Measurements from ENCODE around the gene EFCAB6. TPM values are rescaled to one million over a fixed set of nuclear protein-coding genes. Genes with fewer than 3 reads are reported as not detected.

The EFCAB6 gene
- total RNA-seq, 1 experiment from 2014 or later, result 0.52 TPM

DNA sequence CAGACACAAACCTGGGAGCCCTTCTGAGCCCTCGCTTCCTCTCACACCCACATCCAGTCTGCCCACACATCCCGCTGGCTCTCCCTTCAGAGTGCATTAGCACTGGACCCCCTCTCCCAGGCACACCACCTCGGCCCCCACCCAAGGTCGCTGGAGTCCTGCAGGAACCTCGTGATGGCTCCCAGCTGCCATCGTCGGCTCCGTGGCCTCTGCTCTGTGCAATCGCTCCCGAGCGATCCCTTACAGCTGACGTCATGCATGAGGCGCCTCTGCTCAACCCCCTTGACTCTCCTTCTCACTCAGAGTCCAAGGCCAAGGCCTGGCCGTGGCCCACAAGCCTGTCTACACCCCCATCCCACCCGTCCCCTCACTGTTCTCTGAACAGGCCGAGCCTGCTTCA, 183.9 kb downstream of the EFCAB6 start:
- intact Hi-C loops (cut with micrococcal nuclease), result no loop called here
- DNase-seq (ENCODE audit: low read depth, low spot score), result no peak
- Histone ChIP-seq H3K36me3 (ENCODE audit: control insufficient read depth in 1 of 2, insufficient read depth in 2 of 2, low read length in 2 of 2) (no peaks in the 10 kb centered on the region), H3K4me2 (ENCODE audit: low read length) (no peak overlapping the region), H4K20me1 (ENCODE audit: insufficient read depth) (no peaks in the 10 kb centered on the region), H2AFZ (ENCODE audit: low read depth, low read length, poor library complexity, severe bottlenecking) (no peak overlapping the region), H3K9me2 (ENCODE audit: insufficient read depth) (no peaks in the 10 kb centered on the region), H3K4me1 (ENCODE audit: control insufficient read depth in 1 of 2, insufficient read depth in 2 of 2, low read length in 2 of 2) (peaks cover 0 to 14% of the 10 kb centered on the region in 2 experiments; a peak in 2 of 4 replicates), H3K9ac (ENCODE audit: low read length) (no peak overlapping the region), H3K79me2 (ENCODE audit: insufficient read depth, low read length) (no peaks in the 10 kb centered on the region), H3K27ac (ENCODE audit: low read depth, low read length) (no peak overlapping the region), H3K9me3 (ENCODE audit: control insufficient read depth in 1 of 2, insufficient read depth in 1 of 2, low read depth in 1 of 2, low read length in 2 of 2) (no peaks in the 10 kb centered on the region), H3K27me3 (ENCODE audit: insufficient read depth, low read length) (no peaks in the 10 kb centered on the region; the same call in none of the 2 replicates), H3K4me3 (replicated peaks in 1 of 2; ENCODE audit: low read depth in 1 of 2, low read length in 2 of 2) (no peak overlapping the region)
- RAD21 ChIA-PET (ENCODE audit: low non-redundant PET in 1 of 2, low total read pairs in 2 of 2, uncharacterized antibody in 2 of 2, unreplicated experiment in 2 of 2), result no interaction called here
- BruUV-seq (replicated peaks), result no TSS peak
- POLR2A ChIA-PET, result no interaction called here
- no peak for ATAC-seq
- CTCF ChIA-PET, result no interaction called here
- TF ChIP-seq ELF1 (IDR thresholded peaks at IDR 0.05; ENCODE audit: borderline replicate concordance, low read depth), result no peak
- TF ChIP-seq EGR1 (IDR thresholded peaks at IDR 0.05; ENCODE audit: low read depth), result no peak
- no peak for TF ChIP-seq SP1 (IDR thresholded peaks at IDR 0.05; ENCODE audit: low read depth)
- TF ChIP-seq, protein P1, sequence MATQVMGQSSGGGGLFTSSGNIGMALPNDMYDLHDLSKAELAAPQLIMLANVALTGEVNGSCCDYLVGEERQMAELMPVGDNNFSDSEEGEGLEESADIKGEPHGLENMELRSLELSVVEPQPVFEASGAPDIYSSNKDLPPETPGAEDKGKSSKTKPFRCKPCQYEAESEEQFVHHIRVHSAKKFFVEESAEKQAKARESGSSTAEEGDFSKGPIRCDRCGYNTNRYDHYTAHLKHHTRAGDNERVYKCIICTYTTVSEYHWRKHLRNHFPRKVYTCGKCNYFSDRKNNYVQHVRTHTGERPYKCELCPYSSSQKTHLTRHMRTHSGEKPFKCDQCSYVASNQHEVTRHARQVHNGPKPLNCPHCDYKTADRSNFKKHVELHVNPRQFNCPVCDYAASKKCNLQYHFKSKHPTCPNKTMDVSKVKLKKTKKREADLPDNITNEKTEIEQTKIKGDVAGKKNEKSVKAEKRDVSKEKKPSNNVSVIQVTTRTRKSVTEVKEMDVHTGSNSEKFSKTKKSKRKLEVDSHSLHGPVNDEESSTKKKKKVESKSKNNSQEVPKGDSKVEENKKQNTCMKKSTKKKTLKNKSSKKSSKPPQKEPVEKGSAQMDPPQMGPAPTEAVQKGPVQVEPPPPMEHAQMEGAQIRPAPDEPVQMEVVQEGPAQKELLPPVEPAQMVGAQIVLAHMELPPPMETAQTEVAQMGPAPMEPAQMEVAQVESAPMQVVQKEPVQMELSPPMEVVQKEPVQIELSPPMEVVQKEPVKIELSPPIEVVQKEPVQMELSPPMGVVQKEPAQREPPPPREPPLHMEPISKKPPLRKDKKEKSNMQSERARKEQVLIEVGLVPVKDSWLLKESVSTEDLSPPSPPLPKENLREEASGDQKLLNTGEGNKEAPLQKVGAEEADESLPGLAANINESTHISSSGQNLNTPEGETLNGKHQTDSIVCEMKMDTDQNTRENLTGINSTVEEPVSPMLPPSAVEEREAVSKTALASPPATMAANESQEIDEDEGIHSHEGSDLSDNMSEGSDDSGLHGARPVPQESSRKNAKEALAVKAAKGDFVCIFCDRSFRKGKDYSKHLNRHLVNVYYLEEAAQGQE (IDR thresholded peaks at IDR 0.05; ENCODE audit: low read depth), result no peak

DNA sequence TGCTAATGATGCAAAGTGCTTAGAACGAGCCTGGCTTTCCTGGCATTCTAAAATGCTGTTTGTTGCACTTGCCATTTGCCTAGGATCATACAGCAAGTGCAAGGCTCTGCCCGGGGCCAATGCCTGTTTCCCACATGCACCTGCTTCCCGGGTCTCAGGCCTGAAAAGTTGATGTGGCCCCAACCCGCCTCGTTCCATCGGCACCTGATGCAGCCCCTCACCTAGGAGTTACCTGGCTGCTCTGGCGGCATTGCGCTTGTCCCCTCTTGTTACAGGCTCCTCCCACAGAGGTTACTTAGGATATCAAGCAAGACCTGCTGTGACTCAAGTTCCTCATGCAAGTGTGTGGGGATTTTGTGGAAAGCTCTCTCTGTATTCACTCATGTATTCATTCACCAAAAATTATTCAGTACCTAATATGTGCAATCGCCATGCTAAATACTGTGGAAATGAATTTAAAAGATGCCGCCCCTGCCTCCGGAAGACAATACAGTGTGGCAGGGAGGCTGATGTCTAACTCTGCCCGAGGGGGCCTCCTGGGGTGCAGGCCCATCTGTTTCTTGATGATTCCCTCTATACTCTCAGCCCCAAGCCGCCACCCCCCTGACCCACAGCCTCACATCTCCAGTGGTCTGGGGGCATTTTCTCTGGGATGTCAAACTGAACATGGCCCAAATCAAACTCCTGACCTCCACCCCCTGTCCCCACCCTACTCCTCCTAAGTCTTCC, 184.5 kb downstream of the EFCAB6 start:
- no peaks in the 10 kb centered on the region for H3K9me2 ChIP-seq (ENCODE audit: insufficient read depth)
- intact Hi-C loops (cut with micrococcal nuclease), result no loop called here
- H3K27ac ChIP-seq (ENCODE audit: low read depth, low read length), result no peak overlapping the region
- ChIA-PET RAD21 (ENCODE audit: low non-redundant PET in 1 of 2, low total read pairs in 2 of 2, uncharacterized antibody in 2 of 2, unreplicated experiment in 2 of 2) (no interaction called here), CTCF (no interaction called here), POLR2A (no interaction called here)
- no peaks in the 10 kb centered on the region for H3K79me2 ChIP-seq (ENCODE audit: insufficient read depth, low read length)
- H3K4me3 ChIP-seq (replicated peaks in 1 of 2; ENCODE audit: low read depth in 1 of 2, low read length in 2 of 2), result no peak overlapping the region
- no peaks in the 10 kb centered on the region for H3K9me3 ChIP-seq (ENCODE audit: control insufficient read depth in 1 of 2, insufficient read depth in 1 of 2, low read depth in 1 of 2, low read length in 2 of 2)
- BruUV-seq (replicated peaks), result no TSS peak
- no peak overlapping the region for H3K4me2 ChIP-seq (ENCODE audit: low read length)
- no peaks in the 10 kb centered on the region for H3K36me3 ChIP-seq (ENCODE audit: control insufficient read depth in 1 of 2, insufficient read depth in 2 of 2, low read length in 2 of 2)
- peaks cover 0 to 14% of the 10 kb centered on the region in 2 experiments; a peak in 2 of 4 replicates for H3K4me1 ChIP-seq (ENCODE audit: control insufficient read depth in 1 of 2, insufficient read depth in 2 of 2, low read length in 2 of 2)
- no peak overlapping the region for H2AFZ ChIP-seq (ENCODE audit: low read depth, low read length, poor library complexity, severe bottlenecking)
- ATAC-seq, result no peak
- DNase-seq (ENCODE audit: low read depth, low spot score), result no peak
- H4K20me1 ChIP-seq (ENCODE audit: insufficient read depth), result no peaks in the 10 kb centered on the region
- no peak overlapping the region for H3K9ac ChIP-seq (ENCODE audit: low read length)
- no peaks in the 10 kb centered on the region; the same call in none of the 2 replicates for H3K27me3 ChIP-seq (ENCODE audit: insufficient read depth, low read length)
- TF ChIP-seq RAD21 (IDR thresholded peaks at IDR 0.05; ENCODE audit: low read depth), result no peak
- TF ChIP-seq ELF1 (IDR thresholded peaks at IDR 0.05; ENCODE audit: borderline replicate concordance, low read depth), result no peak
- TF ChIP-seq ZNF274 (IDR thresholded peaks at IDR 0.05; ENCODE audit: low read depth, low read length), result no peak
- TF ChIP-seq, protein P2, sequence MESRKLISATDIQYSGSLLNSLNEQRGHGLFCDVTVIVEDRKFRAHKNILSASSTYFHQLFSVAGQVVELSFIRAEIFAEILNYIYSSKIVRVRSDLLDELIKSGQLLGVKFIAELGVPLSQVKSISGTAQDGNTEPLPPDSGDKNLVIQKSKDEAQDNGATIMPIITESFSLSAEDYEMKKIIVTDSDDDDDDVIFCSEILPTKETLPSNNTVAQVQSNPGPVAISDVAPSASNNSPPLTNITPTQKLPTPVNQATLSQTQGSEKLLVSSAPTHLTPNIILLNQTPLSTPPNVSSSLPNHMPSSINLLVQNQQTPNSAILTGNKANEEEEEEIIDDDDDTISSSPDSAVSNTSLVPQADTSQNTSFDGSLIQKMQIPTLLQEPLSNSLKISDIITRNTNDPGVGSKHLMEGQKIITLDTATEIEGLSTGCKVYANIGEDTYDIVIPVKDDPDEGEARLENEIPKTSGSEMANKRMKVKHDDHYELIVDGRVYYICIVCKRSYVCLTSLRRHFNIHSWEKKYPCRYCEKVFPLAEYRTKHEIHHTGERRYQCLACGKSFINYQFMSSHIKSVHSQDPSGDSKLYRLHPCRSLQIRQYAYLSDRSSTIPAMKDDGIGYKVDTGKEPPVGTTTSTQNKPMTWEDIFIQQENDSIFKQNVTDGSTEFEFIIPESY (IDR thresholded peaks at IDR 0.05; ENCODE audit: extremely low read depth, insufficient replicate concordance, low read length), result no peak
- TF ChIP-seq SP1 (IDR thresholded peaks at IDR 0.05; ENCODE audit: low read depth), result no peak
- no peak for TF ChIP-seq EZH2phosphoT487 (IDR thresholded peaks at IDR 0.05; ENCODE audit: borderline replicate concordance)
- TF ChIP-seq, protein P1 (IDR thresholded peaks at IDR 0.05; ENCODE audit: low read depth), result no peak
